SK-N-SH (cell line): Measurements from ENCODE around the gene LGI4.

Experiments used
- EP300 ChIP-seq, 2 experiments: IDR thresholded peaks; 2 replicates each; pipeline versions ENCODE4 v1.4.0 to v1.6.1; 2012; ENCODE audit warnings: borderline replicate concordance in 1 of 2, low read depth in 1 of 2, low read length in 1 of 2
- RCOR1 ChIP-seq: fragments of 150-350 bp; IDR thresholded peaks from 2 replicates; pipeline ENCODE4 v1.6.1; 2017; ENCODE audit warnings: antibody characterized with exemption, low read length

GRCh38 chr19:35168196-35168595 is 33.3 kb upstream of the LGI4 start:
- TF ChIP-seq RCOR1 (no peak), EP300 (IDR thresholded peaks at IDR 0.05; ENCODE audit: borderline replicate concordance in 1 of 2, low read depth in 1 of 2, low read length in 1 of 2) (no peak)
